DOHH2 (cell line): ENCODE data around the gene CDH5.

Experiments
- H3F3A ChIP-seq: fragments of 200-600 bp; sonication (generic), shearing (Covaris generic); 2 replicates; pipeline ENCODE4 v1.6.0; 2016; ENCODE audit warnings: antibody characterized with exemption, mild to moderate bottlenecking; ENCODE audit not compliant: control insufficient read depth, insufficient read depth
- H3K27ac ChIP-seq: fragments of 200-600 bp; sonication (generic); 2 replicates; pipeline ENCODE4 v1.5.1; 2014; ENCODE audit warnings: low read depth, mild to moderate bottlenecking, low read length, moderate library complexity
- H3K27me3 ChIP-seq: fragments of 200-600 bp; sonication (generic); 2 replicates; pipeline ENCODE4 v1.6.1; 2014; ENCODE audit warnings: mild to moderate bottlenecking, low read length, mixed read lengths; ENCODE audit not compliant: control insufficient read depth
- H3K36me3 ChIP-seq: fragments of 200-600 bp; sonication (generic); 2 replicates; pipeline ENCODE4 v1.6.1; 2014; ENCODE audit warnings: mild to moderate bottlenecking, low read length, moderate library complexity, mixed read lengths; ENCODE audit not compliant: control insufficient read depth
- H3K4me1 ChIP-seq: fragments of 200-600 bp; sonication (generic); 2 replicates; pipeline ENCODE4 v1.6.1; 2014; ENCODE audit warnings: mild to moderate bottlenecking, low read length, mixed read lengths; ENCODE audit not compliant: control insufficient read depth
- H3K4me2 ChIP-seq: fragments of 200-600 bp; sonication (generic); 2 replicates; pipeline ENCODE4 v1.6.0; 2014; ENCODE audit warnings: mild to moderate bottlenecking, low read length, moderate library complexity
- H3K4me3 ChIP-seq: fragments of 200-600 bp; sonication (generic); 2 replicates; pipeline ENCODE4 v1.5.1; 2014; ENCODE audit warnings: mild to moderate bottlenecking, low read length, mixed read lengths
- H3K79me2 ChIP-seq: fragments of 200-600 bp; sonication (generic); 2 replicates; pipeline ENCODE4 v1.6.1; 2014; ENCODE audit warnings: mild to moderate bottlenecking, low read length, mixed read lengths; ENCODE audit not compliant: control insufficient read depth
- H3K9me2 ChIP-seq: fragments of 200-600 bp; sonication (generic); replicated peaks from 2 replicates; pipeline ENCODE4 v1.6.1; 2014; ENCODE audit warnings: mild to moderate bottlenecking, low read length, mixed read lengths; ENCODE audit not compliant: control insufficient read depth
- H3K9me3 ChIP-seq: fragments of 200-600 bp; sonication (generic); 2 replicates; pipeline ENCODE4 v1.6.1; 2014; ENCODE audit warnings: antibody characterized with exemption, low read length, mixed read lengths; ENCODE audit not compliant: control insufficient read depth, insufficient read depth
- H4K20me1 ChIP-seq: fragments of 200-600 bp; sonication (generic); 2 replicates; pipeline ENCODE4 v1.6.0; 2014; ENCODE audit warnings: low read depth, mild to moderate bottlenecking, antibody characterized with exemption, low read length, moderate library complexity; ENCODE audit not compliant: control insufficient read depth, insufficient read depth
- EZH2phosphoT487 ChIP-seq: fragments of 200-600 bp; sonication (generic); IDR thresholded peaks from 2 replicates; pipeline ENCODE4 v1.6.1; 2017; ENCODE audit warnings: borderline replicate concordance, mild to moderate bottlenecking, antibody characterized with exemption, low read length, moderate library complexity, mixed read lengths
- TF ChIP-seq, protein P1 (sequence below): fragments of 200-600 bp; sonication (generic); IDR thresholded peaks from one replicate; pipeline ENCODE4 v1.5.1; 2014; ENCODE audit warnings: antibody characterized with exemption, mild to moderate bottlenecking, low read depth, low read length; ENCODE audit not compliant: poor library complexity, severe bottlenecking

CDH5 gene

DNA sequence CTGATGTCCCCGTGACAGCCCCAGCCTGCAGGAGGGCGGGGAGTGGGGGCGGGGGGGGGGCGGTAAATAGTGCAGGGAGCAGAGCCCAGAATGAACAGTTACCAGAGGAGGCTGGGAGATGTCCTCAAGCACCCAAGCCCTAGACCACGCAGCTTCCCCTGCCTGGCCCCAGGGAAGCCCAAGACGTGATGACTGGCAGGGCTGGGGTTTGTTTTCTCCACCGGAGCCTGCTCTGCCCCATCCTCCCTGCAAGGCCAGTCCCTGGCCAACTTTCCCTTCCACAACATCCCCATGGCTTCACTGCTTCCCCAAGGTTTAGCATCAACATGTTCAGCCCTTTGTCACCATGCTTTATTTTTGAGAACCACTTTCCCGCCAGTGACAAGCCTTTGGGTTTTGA, 59.2 kb downstream of the CDH5 start:
- Histone ChIP-seq H3F3A (no peaks in the 10 kb centered on the region), H3K27me3 (peaks cover 8% of the 10 kb centered on the region; the same call in 1 of the 2 replicates), H4K20me1 (no peaks in the 10 kb centered on the region), H3K4me2 (no peak overlapping the region), H3K36me3 (no peaks in the 10 kb centered on the region), H3K4me1 (no peaks in the 10 kb centered on the region), H3K9me3 (no peaks in the 10 kb centered on the region), H3K9me2 (no peaks in the 10 kb centered on the region), H3K27ac (no peak overlapping the region), H3K79me2 (no peaks in the 10 kb centered on the region), H3K4me3 (no peak overlapping the region)
- TF ChIP-seq, protein P1, sequence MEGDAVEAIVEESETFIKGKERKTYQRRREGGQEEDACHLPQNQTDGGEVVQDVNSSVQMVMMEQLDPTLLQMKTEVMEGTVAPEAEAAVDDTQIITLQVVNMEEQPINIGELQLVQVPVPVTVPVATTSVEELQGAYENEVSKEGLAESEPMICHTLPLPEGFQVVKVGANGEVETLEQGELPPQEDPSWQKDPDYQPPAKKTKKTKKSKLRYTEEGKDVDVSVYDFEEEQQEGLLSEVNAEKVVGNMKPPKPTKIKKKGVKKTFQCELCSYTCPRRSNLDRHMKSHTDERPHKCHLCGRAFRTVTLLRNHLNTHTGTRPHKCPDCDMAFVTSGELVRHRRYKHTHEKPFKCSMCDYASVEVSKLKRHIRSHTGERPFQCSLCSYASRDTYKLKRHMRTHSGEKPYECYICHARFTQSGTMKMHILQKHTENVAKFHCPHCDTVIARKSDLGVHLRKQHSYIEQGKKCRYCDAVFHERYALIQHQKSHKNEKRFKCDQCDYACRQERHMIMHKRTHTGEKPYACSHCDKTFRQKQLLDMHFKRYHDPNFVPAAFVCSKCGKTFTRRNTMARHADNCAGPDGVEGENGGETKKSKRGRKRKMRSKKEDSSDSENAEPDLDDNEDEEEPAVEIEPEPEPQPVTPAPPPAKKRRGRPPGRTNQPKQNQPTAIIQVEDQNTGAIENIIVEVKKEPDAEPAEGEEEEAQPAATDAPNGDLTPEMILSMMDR: no peak
- TF ChIP-seq EZH2phosphoT487: no peak

DNA sequence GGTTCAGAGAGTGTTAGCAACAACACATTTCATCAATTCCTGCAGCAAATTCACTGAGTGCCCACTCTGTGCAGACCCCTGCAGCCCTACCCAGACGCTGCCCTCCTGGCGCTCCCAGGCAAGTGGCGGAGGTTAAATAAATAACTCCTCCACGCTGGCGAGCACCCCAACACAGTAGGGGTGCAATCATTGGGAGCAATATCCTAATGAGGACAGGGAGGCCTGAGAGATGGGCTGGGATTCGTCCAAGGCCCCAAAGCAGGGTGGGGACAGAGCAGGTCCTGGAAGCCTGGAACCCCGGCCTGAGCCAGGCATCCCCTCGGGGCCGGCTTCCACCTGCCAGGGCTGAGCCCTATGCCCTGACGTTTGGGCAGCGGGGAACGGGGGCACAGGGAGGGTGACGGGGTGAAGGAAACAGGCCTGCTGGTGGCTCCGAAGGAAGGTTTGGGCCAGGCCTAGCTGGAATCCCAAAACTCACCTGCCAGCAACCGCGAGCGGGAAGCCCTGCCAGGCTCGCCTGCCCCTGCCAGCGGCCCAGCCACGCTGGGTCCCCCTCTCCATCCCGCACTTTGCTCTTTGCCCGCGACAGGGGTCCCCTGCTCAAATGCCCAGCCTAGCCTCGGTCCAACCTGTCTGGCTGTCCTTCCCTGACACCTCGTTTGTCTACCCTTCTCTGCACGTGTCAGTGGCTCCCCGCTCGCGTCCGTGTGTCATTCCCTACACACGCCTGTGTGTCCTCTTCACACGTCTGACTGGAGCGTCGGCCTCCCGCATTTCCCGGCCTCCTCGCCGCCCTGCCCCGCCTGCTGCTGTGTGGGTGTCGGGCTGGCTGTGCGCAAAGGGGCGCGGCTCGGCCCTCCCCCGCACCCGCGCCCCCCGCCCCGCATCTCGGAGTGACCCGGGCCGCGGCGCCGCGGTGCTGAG, 59.9 kb downstream of the CDH5 start:
- no peaks in the 10 kb centered on the region for H4K20me1 ChIP-seq
- H3F3A ChIP-seq: no peaks in the 10 kb centered on the region
- TF ChIP-seq, protein P1: no peak
- no peak for TF ChIP-seq EZH2phosphoT487
- no peak overlapping the region for H3K4me2 ChIP-seq
- no peaks in the 10 kb centered on the region for H3K9me2 ChIP-seq
- no peaks in the 10 kb centered on the region for H3K36me3 ChIP-seq
- peaks cover 5% of the 10 kb centered on the region; the same call in 1 of the 2 replicates for H3K27me3 ChIP-seq
- H3K27ac ChIP-seq: no peak overlapping the region
- no peaks in the 10 kb centered on the region for H3K9me3 ChIP-seq
- H3K79me2 ChIP-seq: no peaks in the 10 kb centered on the region
- H3K4me3 ChIP-seq: no peak overlapping the region
- no peaks in the 10 kb centered on the region for H3K4me1 ChIP-seq

DNA sequence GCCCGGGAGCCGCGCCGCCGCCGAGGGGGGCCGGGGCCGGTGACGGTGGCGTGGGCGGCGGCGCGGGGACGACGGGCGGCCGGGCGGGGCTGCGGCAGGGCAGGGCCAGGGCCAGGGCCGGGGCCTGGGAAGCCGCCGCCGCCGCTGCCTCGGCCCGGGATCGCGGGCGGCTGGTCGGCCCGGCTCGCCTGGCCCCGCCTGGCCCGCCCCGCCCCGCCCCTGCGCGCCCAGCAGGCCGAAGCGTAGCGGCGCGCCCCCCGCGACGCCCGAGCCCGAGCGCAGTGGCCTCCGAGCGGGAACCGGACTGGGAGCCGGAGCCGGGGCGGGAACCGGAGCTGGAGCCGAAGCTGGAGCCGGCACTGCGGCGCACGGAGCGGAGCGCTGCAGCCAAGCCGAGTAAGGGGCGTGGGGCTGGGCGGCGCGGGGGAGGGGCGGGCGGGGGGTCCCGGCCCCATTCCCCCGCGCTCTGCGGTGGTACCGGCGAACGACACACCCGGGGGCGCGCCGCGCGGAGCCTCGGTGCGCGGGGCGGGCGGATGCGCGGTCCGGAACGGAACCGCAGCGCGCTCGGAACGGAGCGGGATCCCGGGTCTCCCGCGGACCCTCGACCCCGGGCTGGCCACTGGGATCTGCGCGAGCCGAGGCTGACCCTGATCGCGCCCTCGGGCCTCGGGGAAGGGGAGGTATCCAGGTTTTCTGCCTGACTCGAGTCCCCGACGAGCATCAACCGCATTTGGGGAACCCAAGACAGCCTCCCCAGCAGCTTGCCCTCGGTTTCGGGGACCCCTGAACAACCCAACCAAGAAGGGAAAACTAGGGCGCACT, 60.8 kb downstream of the CDH5 start, which contains the start of gene BEAN1:
Gene BEAN1 (plus strand): TSS at position 260 of the 825 bp plus-strand sequence. CDS start 10,382 bp downstream, outside the sequence.
- H3K4me2 ChIP-seq: no peak within 1 kb of the TSS

More for the DNA sequence above, 60.8 kb downstream of the CDH5 start, which contains the start of gene BEAN1:
- H3K27ac ChIP-seq: no peak within 1 kb of the TSS
- H3K9me3 ChIP-seq: no peaks in the 10 kb centered on the region
- no peaks in the 10 kb centered on the region for H3F3A ChIP-seq
- no peaks in the 10 kb centered on the region for H3K9me2 ChIP-seq
- H3K27me3 ChIP-seq: peaks cover 5% of the 10 kb centered on the region; the same call in 1 of the 2 replicates
- no peaks in the 10 kb centered on the region for H3K79me2 ChIP-seq
- H3K4me1 ChIP-seq: no peaks in the 10 kb centered on the region
- no peak within 1 kb of the TSS for H3K4me3 ChIP-seq
- no peaks in the 10 kb centered on the region for H4K20me1 ChIP-seq
- TF ChIP-seq EZH2phosphoT487: no peak
- TF ChIP-seq, protein P1: no peak
- no peaks in the 10 kb centered on the region for H3K36me3 ChIP-seq
